ENCODE data around the gene CTXN1.

The CTXN1 gene

GRCh38 chr19:7925171-7925851 is 624 bp downstream of the CTXN1 start:
- H3K27ac ChIP-seq = peak overlapping the region; percentile 56 to 85
- peaks cover 4 to 95% (median 84%) of the 10 kb centered on the region in 4 donors for H3K4me1 ChIP-seq
- peak; percentile 66 to 83 for TF ChIP-seq CTCF (IDR thresholded peaks at IDR 0.05)
- H3K36me3 ChIP-seq = peaks cover 9 to 20% (median 14%) of the 10 kb centered on the region in 3 donors
- H3K27me3 ChIP-seq = peaks cover 0 to 4% of the 10 kb centered on the region in 2 donors
- no peaks in the 10 kb centered on the region for H3K9me3 ChIP-seq
- H3K4me3 ChIP-seq = peak overlapping the region; percentile 49 to 61
- peak; percentile 57 to 81 for DNase-seq
- intact Hi-C loops (cut with DNase I; ENCODE audit: low total_unique reads) = no loop called here

- TF ChIP-seq CTCF (IDR thresholded peaks at IDR 0.05) = no peak
- peak overlapping the region; percentile 49 to 61 for H3K4me3 ChIP-seq
These were observed 1.2 kb downstream of the CTXN1 start for GRCh38 chr19:7924651-7925170.

GRCh38 chr19:7924241-7924640 is 1.7 kb downstream of the CTXN1 start:
- Histone ChIP-seq H3K27me3 (peaks cover 0 to 4% of the 10 kb centered on the region in 2 donors), H3K9me3 (no peaks in the 10 kb centered on the region), H3K4me3 (peak overlapping the region in 1 of 2 donors; percentile 49), H3K36me3 (peaks cover 9 to 20% (median 14%) of the 10 kb centered on the region in 3 donors), H3K27ac (peak overlapping the region; percentile 46 to 85), H3K4me1 (peaks cover 4 to 92% (median 82%) of the 10 kb centered on the region in 4 donors)
- no peak for DNase-seq
- TF ChIP-seq CTCF (IDR thresholded peaks at IDR 0.05) = no peak
- intact Hi-C loops (cut with DNase I; ENCODE audit: low total_unique reads) = no loop called here

More at GRCh38 chr19:7924651-7925170, 1.2 kb downstream of the CTXN1 start:
- peaks cover 9 to 20% (median 14%) of the 10 kb centered on the region in 3 donors for H3K36me3 ChIP-seq
- intact Hi-C loops (cut with DNase I; ENCODE audit: low total_unique reads) = no loop called here
- no peaks in the 10 kb centered on the region for H3K9me3 ChIP-seq
- H3K27me3 ChIP-seq = peaks cover 0 to 4% of the 10 kb centered on the region in 2 donors
- H3K4me1 ChIP-seq = peaks cover 4 to 92% (median 82%) of the 10 kb centered on the region in 4 donors
- no peak for DNase-seq
- H3K27ac ChIP-seq = peak overlapping the region; percentile 56 to 85

GRCh38 chr19:7923295-7924191 is 2.4 kb downstream of the CTXN1 start:
- Histone ChIP-seq H3K27ac (peak overlapping the region; percentile 46 to 85), H3K27me3 (peaks cover 0 to 11% of the 10 kb centered on the region in 2 donors), H3K4me1 (peaks cover 4 to 92% (median 83%) of the 10 kb centered on the region in 4 donors), H3K9me3 (no peaks in the 10 kb centered on the region), H3K4me3 (peak overlapping the region in 1 of 2 donors; percentile 3), H3K36me3 (peaks cover 9 to 20% (median 14%) of the 10 kb centered on the region in 3 donors)
- no peak for TF ChIP-seq CTCF (IDR thresholded peaks at IDR 0.05)
- DNase-seq = no peak
- intact Hi-C loops (cut with DNase I; ENCODE audit: low total_unique reads) = no loop called here

- H3K27me3 ChIP-seq = peaks cover 0 to 19% of the 10 kb centered on the region in 2 donors
- H3K36me3 ChIP-seq = peaks cover 9 to 20% (median 14%) of the 10 kb centered on the region in 3 donors
- peak overlapping the region in 1 of 2 donors; percentile 85 for H3K27ac ChIP-seq
- H3K4me3 ChIP-seq = no peak overlapping the region
- H3K4me1 ChIP-seq = peaks cover 4 to 91% (median 79%) of the 10 kb centered on the region in 4 donors
- no peaks in the 10 kb centered on the region for H3K9me3 ChIP-seq
- TF ChIP-seq CTCF (IDR thresholded peaks at IDR 0.05) = no peak
- intact Hi-C loops (cut with DNase I; ENCODE audit: low total_unique reads) = no loop called here
- DNase-seq = no peak
These were observed 3.1 kb downstream of the CTXN1 start for GRCh38 chr19:7922836-7923195.
